ENCODE results near the gene RETREG2.
A peak's percentile ranks its signal among the peaks of the same experiment; 100 is the strongest.

GRCh38 chr2:219206328-219207133, 28.5 kb downstream of the RETREG2 start, which contains the start of gene ZFAND2B:
- TF ChIP-seq, protein P1, sequence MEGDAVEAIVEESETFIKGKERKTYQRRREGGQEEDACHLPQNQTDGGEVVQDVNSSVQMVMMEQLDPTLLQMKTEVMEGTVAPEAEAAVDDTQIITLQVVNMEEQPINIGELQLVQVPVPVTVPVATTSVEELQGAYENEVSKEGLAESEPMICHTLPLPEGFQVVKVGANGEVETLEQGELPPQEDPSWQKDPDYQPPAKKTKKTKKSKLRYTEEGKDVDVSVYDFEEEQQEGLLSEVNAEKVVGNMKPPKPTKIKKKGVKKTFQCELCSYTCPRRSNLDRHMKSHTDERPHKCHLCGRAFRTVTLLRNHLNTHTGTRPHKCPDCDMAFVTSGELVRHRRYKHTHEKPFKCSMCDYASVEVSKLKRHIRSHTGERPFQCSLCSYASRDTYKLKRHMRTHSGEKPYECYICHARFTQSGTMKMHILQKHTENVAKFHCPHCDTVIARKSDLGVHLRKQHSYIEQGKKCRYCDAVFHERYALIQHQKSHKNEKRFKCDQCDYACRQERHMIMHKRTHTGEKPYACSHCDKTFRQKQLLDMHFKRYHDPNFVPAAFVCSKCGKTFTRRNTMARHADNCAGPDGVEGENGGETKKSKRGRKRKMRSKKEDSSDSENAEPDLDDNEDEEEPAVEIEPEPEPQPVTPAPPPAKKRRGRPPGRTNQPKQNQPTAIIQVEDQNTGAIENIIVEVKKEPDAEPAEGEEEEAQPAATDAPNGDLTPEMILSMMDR (IDR thresholded peaks at IDR 0.05): peak in 3 of 4 experiments; percentile 13 to 48 (median 44)
- TF ChIP-seq EP300 (IDR thresholded peaks at IDR 0.05) (no peak), POLR2AphosphoS5 (IDR thresholded peaks at IDR 0.05) (peak; percentile 96), POLR2A (IDR thresholded peaks at IDR 0.05) (peak; percentile 90 to 94)
